ENCODE results near the gene LDB2. TPM values are rescaled to one million over a fixed set of nuclear protein-coding genes. Genes with fewer than 3 reads are reported as not detected.

The LDB2 gene
- total RNA-seq, 4 donors from 2014 or later = 3.9 to 43.7 (median 7.8) TPM

- Histone ChIP-seq H3K4me1 (no peaks in the 10 kb centered on the region), H3K36me3 (no peaks in the 10 kb centered on the region), H3K9me3 (no peaks in the 10 kb centered on the region), H3K27ac (no peak overlapping the region), H3K27me3 (no peaks in the 10 kb centered on the region), H3K4me3 (no peak overlapping the region)
- DNase-seq = no peak
- no peak for TF ChIP-seq POLR2A (IDR thresholded peaks at IDR 0.05)
- no peak for TF ChIP-seq CTCF (IDR thresholded peaks at IDR 0.05)
Observed at GRCh38 chr4:16659079-16659478, 239.4 kb downstream of the LDB2 start.

GRCh38 chr4:16658183-16658582 is 240.3 kb downstream of the LDB2 start:
- Histone ChIP-seq H3K36me3 (no peaks in the 10 kb centered on the region), H3K9me3 (no peaks in the 10 kb centered on the region), H3K27me3 (no peaks in the 10 kb centered on the region), H3K4me3 (no peak overlapping the region), H3K27ac (no peak overlapping the region), H3K4me1 (no peaks in the 10 kb centered on the region)
- TF ChIP-seq CTCF (IDR thresholded peaks at IDR 0.05) (no peak), POLR2A (IDR thresholded peaks at IDR 0.05) (no peak)
- DNase-seq = no peak

DNA sequence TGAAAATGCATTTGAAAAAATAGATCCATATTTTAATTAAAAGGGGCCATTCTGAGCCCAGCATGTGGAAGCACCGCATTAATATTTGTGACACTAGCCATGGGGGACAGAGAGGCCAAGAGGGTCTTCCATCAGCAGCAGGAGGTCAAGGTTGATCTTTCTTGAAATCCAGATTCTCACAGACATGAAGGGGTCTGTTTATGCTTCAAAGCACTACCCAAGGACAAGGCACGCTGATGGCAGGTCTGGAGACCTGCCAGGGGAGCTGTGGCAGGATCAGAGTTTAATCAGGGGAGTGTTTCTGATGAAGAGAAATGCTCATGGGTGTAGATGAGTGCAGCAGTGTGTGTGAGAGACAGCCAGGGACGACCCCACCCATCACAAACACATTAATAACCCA is 243.3 kb downstream of the LDB2 start:
- Histone ChIP-seq H3K36me3 (no peaks in the 10 kb centered on the region), H3K4me1 (no peaks in the 10 kb centered on the region), H3K27ac (no peak overlapping the region), H3K27me3 (no peaks in the 10 kb centered on the region), H3K9me3 (no peaks in the 10 kb centered on the region), H3K4me3 (no peak overlapping the region)
- TF ChIP-seq POLR2A (IDR thresholded peaks at IDR 0.05) (no peak), CTCF (IDR thresholded peaks at IDR 0.05) (no peak)
- DNase-seq = no peak

- Histone ChIP-seq H3K36me3 (no peaks in the 10 kb centered on the region), H3K4me3 (no peak overlapping the region), H3K9me3 (no peaks in the 10 kb centered on the region), H3K4me1 (no peaks in the 10 kb centered on the region), H3K27me3 (no peaks in the 10 kb centered on the region), H3K27ac (no peak overlapping the region)
- TF ChIP-seq CTCF (IDR thresholded peaks at IDR 0.05) (no peak), POLR2A (IDR thresholded peaks at IDR 0.05) (no peak)
- DNase-seq = no peak
Observed at GRCh38 chr4:16652732-16653305, 245.6 kb downstream of the LDB2 start.

- Histone ChIP-seq H3K36me3 (no peaks in the 10 kb centered on the region), H3K27me3 (no peaks in the 10 kb centered on the region), H3K4me3 (no peak overlapping the region), H3K4me1 (no peaks in the 10 kb centered on the region), H3K9me3 (no peaks in the 10 kb centered on the region), H3K27ac (no peak overlapping the region)
- TF ChIP-seq CTCF (IDR thresholded peaks at IDR 0.05) (no peak), POLR2A (IDR thresholded peaks at IDR 0.05) (no peak)
- no peak for DNase-seq
Observed at GRCh38 chr4:16646459-16646858, 252.0 kb downstream of the LDB2 start.

DNA sequence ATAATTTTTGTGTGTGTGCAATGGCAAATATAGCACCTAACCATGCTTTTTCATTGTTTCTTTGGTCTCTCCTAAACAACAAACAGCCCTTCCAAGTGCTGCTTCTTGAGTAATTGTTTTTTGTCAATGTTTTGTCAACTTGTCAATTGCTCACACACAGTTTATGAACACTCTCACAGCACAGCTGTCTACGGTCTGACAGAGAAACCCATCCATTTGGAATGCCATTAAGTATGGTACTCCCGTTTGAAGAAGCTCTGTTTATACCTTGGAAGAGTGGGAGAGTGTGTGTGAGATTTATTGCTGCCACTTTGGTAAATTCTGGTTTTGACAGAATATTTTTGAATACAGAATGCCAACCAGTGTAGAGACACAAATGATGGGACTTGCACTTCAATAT is 254.6 kb downstream of the LDB2 start:
- H3K27me3 ChIP-seq = no peaks in the 10 kb centered on the region
- no peak for DNase-seq
- TF ChIP-seq CTCF (IDR thresholded peaks at IDR 0.05) = no peak
- TF ChIP-seq POLR2A (IDR thresholded peaks at IDR 0.05) = no peak
- no peaks in the 10 kb centered on the region for H3K9me3 ChIP-seq
- H3K4me3 ChIP-seq = no peak overlapping the region
- no peak overlapping the region for H3K27ac ChIP-seq
- H3K4me1 ChIP-seq = no peaks in the 10 kb centered on the region
- no peaks in the 10 kb centered on the region for H3K36me3 ChIP-seq
